HepG2 (cell line): Measurements from ENCODE around the gene CAPN9. TPM values are rescaled to one million over a fixed set of nuclear protein-coding genes. Genes with fewer than 3 reads are reported as not detected.
A peak's percentile ranks its signal among the peaks of the same experiment; 100 is the strongest.

ENCODE experiments used
- CEBPG ChIP-seq: IDR thresholded peaks from 2 replicates; pipeline ENCODE4 v1.6.1; 2016
- EED ChIP-seq: sonication (generic); formaldehyde crosslinking; IDR thresholded peaks from 2 replicates; pipeline ENCODE4 v1.5.0; 2020; ENCODE audit warnings: mild to moderate bottlenecking, missing genetic modification reagents
- IKZF1 ChIP-seq: fragments of 450-650 bp; IDR thresholded peaks from 2 replicates; pipeline ENCODE4 v1.7.1; 2016
- KAT7 ChIP-seq: IDR thresholded peaks from 2 replicates; pipeline ENCODE4 v1.6.1; 2018; ENCODE audit warnings: borderline replicate concordance, missing compliant biosample characterization
- PHF21A ChIP-seq: sonication (generic); formaldehyde crosslinking; IDR thresholded peaks from 2 replicates; pipeline ENCODE4 v1.5.0; 2020; ENCODE audit warnings: mild to moderate bottlenecking, missing genetic modification reagents
- RCOR2 ChIP-seq: IDR thresholded peaks from 2 replicates; pipeline ENCODE4 v1.6.1; 2016; ENCODE audit warnings: missing biosample characterization, missing genetic modification reagents
- SALL1 ChIP-seq: sonication (generic); formaldehyde crosslinking; IDR thresholded peaks from 2 replicates; pipeline ENCODE4 v1.8.0; 2022; ENCODE audit warnings: mild to moderate bottlenecking, missing genetic modification reagents
- SMC3 ChIP-seq: IDR thresholded peaks from 2 replicates; pipeline ENCODE4 v1.6.1; 2011; ENCODE audit warnings: low read length, improper control_type of control experiment
- STAG1 ChIP-seq: sonication (generic); formaldehyde crosslinking; IDR thresholded peaks from 2 replicates; pipeline ENCODE4 v1.4.0; 2020; ENCODE audit warnings: missing genetic modification reagents
- ZHX1 ChIP-seq: sonication (generic); formaldehyde crosslinking; IDR thresholded peaks from 2 replicates; pipeline ENCODE4 v1.8.1; 2022; ENCODE audit warnings: low read depth, mild to moderate bottlenecking, missing genetic modification reagents
- ZNF143 ChIP-seq: sonication (generic); formaldehyde crosslinking; IDR thresholded peaks from 2 replicates; pipeline ENCODE4 v1.4.0; 2020; ENCODE audit warnings: missing genetic modification reagents
- ZNF501 ChIP-seq: sonication (generic); formaldehyde crosslinking; IDR thresholded peaks from 2 replicates; pipeline ENCODE4 v1.5.1; 2020; ENCODE audit warnings: mild to moderate bottlenecking, moderate library complexity, missing genetic modification reagents
- ZNF639 ChIP-seq: conservative IDR thresholded peaks from 2 replicates; pipeline ENCODE4 v1.6.1; 2018; ENCODE audit warnings: missing genetic modification reagents
- ZNF687 ChIP-seq: sonication (generic); formaldehyde crosslinking; IDR thresholded peaks from 2 replicates; pipeline ENCODE4 v1.5.1; 2020; ENCODE audit warnings: mild to moderate bottlenecking, missing genetic modification reagents, moderate library complexity
- ZNF761 ChIP-seq: sonication (generic); formaldehyde crosslinking; conservative IDR thresholded peaks from 2 replicates; pipeline ENCODE4 v1.4.0; 2020; ENCODE audit warnings: mild to moderate bottlenecking, missing genetic modification reagents
- polyA plus RNA-seq, 8 experiments: library from polyadenylated mRNA; depleted of rRNA in 3 of 8; stranded (reverse) in 7 of 8; unstranded in 1 of 8; fragments of >200 nt; fragmentation: Illumina TruSeq in 4 of 8; extraction: Trizol in 4 of 8; gene quantifications; 2 replicates each; pipeline versions ENCODE4 v1.2.1 to v1.2.3, GENCODE V29; 2011 to 2016; ENCODE audit warnings: low read depth in 4 of 8, missing spikeins in 1 of 8, mixed read lengths in 1 of 8; ENCODE audit not compliant: insufficient read depth in 1 of 8
- total RNA-seq, 5 experiments: library from RNA; depleted of rRNA; stranded (reverse); fragments of >200 nt; fragmentation: Illumina TruSeq; extraction: Trizol; gene quantifications; 2 replicates each; pipeline ENCODE4 v1.2.3, GENCODE V29; 2016; ENCODE audit warnings: low read depth in 1 of 5
- TF ChIP-seq, protein P1 (sequence below): sonication (generic); formaldehyde crosslinking; IDR thresholded peaks from 2 replicates; pipeline ENCODE4 v1.8.0; 2022; ENCODE audit warnings: mild to moderate bottlenecking, missing genetic modification reagents, moderate library complexity

CAPN9 gene
- total and polyA plus RNA-seq, 2 of the 13 experiments (the other 11 are each of a cell fraction or from before 2014, with no cell fraction given) = 0.04 to 0.31 TPM

DNA sequence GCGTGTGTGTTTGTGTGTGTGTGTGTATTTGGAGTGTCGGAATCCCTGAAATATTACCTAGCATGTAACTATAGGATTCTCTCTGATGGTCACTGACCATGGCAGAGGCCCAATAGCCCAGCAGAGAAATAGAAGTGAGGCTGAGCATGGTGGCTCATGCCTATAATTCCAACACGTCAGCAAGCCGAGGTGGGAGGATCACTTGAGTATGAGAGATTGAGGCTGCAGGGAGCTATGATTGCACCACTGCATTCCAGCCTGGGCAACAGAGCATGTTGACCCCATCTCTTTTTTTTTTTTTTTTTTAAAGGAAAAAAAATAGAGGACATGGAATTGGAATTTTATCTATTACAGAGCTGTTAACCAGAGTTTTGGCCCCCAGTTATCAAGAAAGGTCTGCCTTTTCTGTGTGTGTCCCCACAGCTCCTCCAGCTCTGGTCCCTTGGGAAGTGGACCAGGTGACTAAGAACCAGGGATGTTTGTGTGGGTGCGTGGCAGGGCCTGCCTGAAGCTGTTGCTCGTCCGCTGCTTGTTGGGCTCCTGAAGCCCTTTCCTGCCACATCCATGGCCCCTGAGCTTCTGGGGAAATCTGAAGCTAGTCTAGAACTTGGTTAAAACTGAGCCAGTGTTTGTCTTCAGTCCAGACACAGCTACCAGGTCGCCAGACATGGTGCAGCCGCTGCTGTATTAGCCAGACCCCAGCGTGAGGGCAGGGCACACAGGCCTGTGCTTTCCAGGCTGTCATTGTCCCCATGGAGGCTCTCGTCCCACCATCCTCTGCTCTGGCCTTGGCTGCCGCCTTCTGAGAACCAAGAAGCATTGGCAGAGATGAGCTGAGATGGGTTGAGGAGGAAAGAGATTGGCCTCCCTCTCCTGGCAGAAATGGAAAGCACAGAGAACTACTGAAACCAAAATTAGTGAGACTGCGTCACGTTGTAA is 25.5 kb downstream of the CAPN9 start (continued):
- TF ChIP-seq ZNF639 (CRISPR knock-in tag) (no peak), ZHX1 (no peak), IKZF1 (no peak), ZNF143 (CRISPR knock-in tag) (peak; percentile 36; the same call in 1 of the 2 replicates), SALL1 (CRISPR knock-in tag) (peak; percentile 65), KAT7 (CRISPR knock-in tag) (no peak), ZNF761 (CRISPR knock-in tag) (no peak), ZNF687 (peak; percentile 71), EED (CRISPR knock-in tag) (no peak), SMC3 (peak; percentile 95), CEBPG (0 out of 2 replicates have a peak, but pooled peaks have one; percentile 7), ZNF501 (CRISPR knock-in tag) (peak; percentile 59; the same call in 1 of the 2 replicates), RCOR2 (no peak), STAG1 (CRISPR knock-in tag) (peak; percentile 97), PHF21A (CRISPR knock-in tag) (peak; percentile 46; the same call in 1 of the 2 replicates)
- TF ChIP-seq, protein P1, sequence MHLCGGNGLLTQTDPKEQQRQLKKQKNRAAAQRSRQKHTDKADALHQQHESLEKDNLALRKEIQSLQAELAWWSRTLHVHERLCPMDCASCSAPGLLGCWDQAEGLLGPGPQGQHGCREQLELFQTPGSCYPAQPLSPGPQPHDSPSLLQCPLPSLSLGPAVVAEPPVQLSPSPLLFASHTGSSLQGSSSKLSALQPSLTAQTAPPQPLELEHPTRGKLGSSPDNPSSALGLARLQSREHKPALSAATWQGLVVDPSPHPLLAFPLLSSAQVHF (CRISPR knock-in tag) = no peak
